Measurements from ENCODE around the gene LCTL.

- TF ChIP-seq EP300 (IDR thresholded peaks at IDR 0.05; ENCODE audit: borderline replicate concordance) (no peak), FOXM1 (IDR thresholded peaks at IDR 0.05; ENCODE audit: borderline replicate concordance, low read depth) (no peak), ZBTB7A (IDR thresholded peaks at IDR 0.05; ENCODE audit: low read depth) (no peak), MAX (IDR thresholded peaks at IDR 0.05) (no peak), TCF12 (IDR thresholded peaks at IDR 0.05; ENCODE audit: low read depth) (no peak), TAF1 (IDR thresholded peaks at IDR 0.05; ENCODE audit: low read depth) (no peak), NFIC (IDR thresholded peaks at IDR 0.05) (no peak), CREB1 (IDR thresholded peaks at IDR 0.05; ENCODE audit: low read depth) (no peak), YY1 (IDR thresholded peaks at IDR 0.05; ENCODE audit: low read depth) (no peak), RAD21 (IDR thresholded peaks at IDR 0.05; ENCODE audit: low read depth) (no peak)
- TF ChIP-seq, protein P1, sequence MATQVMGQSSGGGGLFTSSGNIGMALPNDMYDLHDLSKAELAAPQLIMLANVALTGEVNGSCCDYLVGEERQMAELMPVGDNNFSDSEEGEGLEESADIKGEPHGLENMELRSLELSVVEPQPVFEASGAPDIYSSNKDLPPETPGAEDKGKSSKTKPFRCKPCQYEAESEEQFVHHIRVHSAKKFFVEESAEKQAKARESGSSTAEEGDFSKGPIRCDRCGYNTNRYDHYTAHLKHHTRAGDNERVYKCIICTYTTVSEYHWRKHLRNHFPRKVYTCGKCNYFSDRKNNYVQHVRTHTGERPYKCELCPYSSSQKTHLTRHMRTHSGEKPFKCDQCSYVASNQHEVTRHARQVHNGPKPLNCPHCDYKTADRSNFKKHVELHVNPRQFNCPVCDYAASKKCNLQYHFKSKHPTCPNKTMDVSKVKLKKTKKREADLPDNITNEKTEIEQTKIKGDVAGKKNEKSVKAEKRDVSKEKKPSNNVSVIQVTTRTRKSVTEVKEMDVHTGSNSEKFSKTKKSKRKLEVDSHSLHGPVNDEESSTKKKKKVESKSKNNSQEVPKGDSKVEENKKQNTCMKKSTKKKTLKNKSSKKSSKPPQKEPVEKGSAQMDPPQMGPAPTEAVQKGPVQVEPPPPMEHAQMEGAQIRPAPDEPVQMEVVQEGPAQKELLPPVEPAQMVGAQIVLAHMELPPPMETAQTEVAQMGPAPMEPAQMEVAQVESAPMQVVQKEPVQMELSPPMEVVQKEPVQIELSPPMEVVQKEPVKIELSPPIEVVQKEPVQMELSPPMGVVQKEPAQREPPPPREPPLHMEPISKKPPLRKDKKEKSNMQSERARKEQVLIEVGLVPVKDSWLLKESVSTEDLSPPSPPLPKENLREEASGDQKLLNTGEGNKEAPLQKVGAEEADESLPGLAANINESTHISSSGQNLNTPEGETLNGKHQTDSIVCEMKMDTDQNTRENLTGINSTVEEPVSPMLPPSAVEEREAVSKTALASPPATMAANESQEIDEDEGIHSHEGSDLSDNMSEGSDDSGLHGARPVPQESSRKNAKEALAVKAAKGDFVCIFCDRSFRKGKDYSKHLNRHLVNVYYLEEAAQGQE (IDR thresholded peaks at IDR 0.05; ENCODE audit: low read depth) = no peak
These were observed 60.0 kb downstream of the LCTL start for GRCh38 chr15:66505818-66506217.
